Activated CD8-positive, alpha-beta memory T cell treated with anti-CD3 and anti-CD28 coated beads for 36 hours (primary cell): Measurements from ENCODE around the gene GOLT1A. TPM values are rescaled to one million over a fixed set of nuclear protein-coding genes. Genes with fewer than 3 reads are reported as not detected.

Experiments used
- CTCF ChIA-PET: fragments of 350-600 bp; sonication (Branson Sonifier 250); formaldehyde crosslinking; loops from one replicate; lab custom pipeline; 2021; ENCODE audit warnings: antibody characterized with exemption; lab: Charles Lee
- POLR2A ChIA-PET: fragments of 350-600 bp; sonication (Branson Sonifier 250); formaldehyde crosslinking; loops from one replicate; lab custom pipeline; 2021; ENCODE audit warnings: antibody characterized with exemption; lab: Charles Lee
- total RNA-seq, 2 experiments: library from RNA; stranded (reverse); gene quantifications; one replicate each; pipeline ENCODE4 v1.2.3, GENCODE V29; 2021

GOLT1A gene
- total RNA-seq, 2 experiments from 2014 or later = not detected

DNA sequence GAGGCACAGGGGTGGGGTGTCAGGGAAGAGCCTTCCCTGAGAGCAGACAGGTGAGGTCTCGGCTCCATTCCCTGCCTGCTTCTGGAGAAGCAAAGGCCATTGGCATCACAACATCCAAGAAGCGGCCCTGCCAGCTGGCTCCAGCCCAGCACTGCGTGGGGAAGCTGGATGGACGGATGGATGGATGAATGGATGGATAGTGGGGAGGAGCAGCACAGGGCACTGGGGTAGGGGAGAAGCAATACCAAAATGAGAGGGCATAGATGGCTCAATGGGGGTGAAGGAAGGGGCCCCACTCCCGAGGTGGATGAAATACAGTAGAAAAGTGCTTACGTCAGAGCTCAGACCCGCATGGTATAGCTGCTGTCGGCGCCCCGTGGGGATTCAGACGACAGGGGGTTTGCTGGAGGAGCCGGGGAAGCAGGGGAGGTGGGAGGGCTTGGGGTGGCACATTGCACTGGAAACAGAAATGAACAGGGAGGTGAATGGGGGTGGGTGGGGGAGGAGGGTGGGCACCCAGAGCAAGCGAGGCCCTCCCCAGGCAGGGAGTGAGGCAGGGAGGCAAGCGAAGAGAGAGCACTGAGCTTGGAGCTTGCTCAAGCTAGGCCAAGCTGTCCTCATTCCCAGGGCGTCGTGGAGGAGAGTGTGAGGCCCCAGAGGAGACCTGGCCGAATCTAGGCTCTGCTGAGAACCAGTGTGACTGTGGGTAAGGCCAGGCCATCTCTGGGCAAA, 9.5 kb upstream of the GOLT1A start:
- CTCF ChIA-PET = no interaction called here
- POLR2A ChIA-PET = no interaction called here

DNA sequence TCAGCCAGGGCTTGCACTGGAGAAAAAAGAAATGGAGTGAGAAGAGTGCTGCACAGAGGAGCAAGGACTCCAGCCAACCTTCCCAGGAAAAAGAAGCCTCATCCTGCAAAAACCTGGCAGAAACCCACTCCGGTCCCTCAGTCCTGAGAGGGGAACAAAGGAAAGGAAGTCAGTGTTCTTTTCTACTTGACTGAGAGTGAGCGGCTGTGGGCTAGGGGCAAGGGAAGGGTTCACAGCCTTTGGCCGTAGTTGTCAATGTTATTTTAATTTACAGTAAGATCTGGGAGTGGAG, 8.9 kb upstream of the GOLT1A start:
- CTCF ChIA-PET = no interaction called here
- POLR2A ChIA-PET = no interaction called here

DNA sequence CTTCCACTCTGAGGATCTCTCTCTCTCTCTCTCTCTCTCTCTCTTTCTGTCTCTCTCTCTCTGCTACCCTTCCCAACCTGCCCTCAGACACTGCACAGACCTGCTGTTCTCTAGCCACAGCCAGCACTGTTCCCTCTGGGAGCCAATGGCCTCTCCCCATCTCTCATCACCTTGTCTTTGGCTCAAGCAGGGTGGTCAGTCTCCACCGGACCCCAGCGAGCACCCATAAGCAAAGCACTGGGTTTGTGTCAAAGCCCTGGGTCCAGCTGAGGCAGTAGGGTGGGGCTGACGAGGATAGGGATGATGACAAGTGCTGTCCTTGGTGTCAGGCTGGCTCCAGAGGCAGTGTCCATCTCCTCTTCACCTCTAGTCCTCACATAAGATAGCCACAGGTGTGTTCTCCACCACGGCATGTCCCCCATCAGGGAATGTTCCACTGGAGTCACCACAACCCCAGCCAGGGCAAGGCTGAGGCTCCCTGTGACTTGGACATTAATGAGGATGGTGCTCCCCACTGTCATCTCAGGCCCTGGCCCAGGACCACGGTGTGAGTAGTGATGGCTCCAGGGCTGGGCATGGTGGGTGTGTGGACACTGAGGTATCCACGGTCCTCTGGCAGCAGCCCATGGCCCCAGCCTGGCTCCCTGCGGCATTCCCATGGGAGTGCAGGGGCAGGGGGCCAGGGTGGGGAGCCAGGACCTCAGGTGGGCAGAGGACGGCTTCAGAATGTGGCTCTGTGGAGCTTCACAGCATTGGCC, 8.4 kb upstream of the GOLT1A start:
- POLR2A ChIA-PET = no interaction called here
- CTCF ChIA-PET = no interaction called here

DNA sequence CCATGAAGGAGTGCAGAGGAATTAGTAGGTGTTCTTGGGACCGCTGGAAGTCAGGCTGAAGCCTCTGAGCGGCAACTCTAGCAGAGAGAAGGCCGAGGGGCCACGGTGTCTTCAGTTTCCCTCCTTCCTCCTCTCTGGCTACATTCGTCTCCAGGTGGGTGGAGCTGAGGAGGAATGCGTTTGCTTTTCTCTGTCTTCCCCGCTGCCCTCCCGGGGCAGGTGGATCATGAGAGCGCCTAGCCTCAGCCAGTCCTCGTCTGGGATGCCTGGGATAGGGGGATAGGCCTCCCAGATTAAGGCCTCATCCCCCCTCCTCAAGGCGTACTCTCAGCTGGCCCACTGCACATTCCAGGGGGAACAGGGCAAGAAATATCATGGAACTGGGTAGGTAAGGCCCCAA, 7.5 kb upstream of the GOLT1A start:
- ChIA-PET CTCF (no interaction called here), POLR2A (no interaction called here)

DNA sequence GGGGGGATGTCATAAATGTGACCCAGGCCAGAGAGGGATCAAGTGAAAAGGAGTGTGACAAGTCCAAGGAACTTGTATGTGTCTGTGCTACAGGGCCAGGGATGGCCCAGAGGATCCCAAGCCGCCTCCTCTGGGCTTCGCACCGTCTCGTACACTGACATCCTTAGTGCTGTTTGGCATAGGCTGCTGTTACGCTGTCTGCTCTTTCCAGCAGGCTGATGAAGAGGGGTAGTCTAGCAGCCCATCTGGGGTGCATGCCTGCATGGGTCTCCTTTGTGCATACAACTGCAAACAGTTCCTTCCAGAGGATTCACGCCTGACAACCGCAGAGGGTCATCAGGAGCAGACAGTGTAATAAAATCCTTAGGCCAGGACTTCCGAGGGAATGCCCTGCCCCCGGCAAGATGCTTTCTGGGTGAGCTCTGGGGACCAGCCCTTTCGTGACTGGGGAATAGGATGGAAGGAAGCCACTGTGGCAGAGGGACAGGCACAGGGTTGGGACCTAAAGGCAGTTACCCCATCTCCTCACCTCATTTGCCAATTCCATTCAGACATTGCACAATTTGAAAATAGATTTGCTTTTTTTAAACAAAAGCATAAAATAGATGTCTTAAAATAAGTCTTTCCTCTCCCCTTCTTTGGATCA, 6.3 kb upstream of the GOLT1A start:
- ChIA-PET POLR2A (no interaction called here), CTCF (no interaction called here)

DNA sequence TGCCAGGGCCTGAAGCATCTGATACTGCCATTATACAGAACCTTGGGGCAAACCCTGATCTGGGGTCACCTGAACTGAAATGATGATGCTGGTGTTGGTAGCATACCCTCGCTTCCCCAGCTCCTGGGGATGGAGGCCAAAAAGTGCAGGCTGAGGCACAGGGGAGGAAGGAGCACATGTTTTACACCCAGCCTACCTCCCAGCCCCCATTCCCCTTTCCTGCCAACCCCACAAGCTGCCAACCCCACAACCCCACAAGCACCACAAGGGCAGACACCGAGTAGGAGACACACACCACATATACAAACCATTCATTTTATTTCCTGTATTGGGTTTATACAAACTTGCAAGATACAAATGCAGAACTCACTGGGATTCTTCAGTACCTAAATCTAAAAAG, 4.8 kb upstream of the GOLT1A start:
- ChIA-PET CTCF (no interaction called here), POLR2A (no interaction called here)

DNA sequence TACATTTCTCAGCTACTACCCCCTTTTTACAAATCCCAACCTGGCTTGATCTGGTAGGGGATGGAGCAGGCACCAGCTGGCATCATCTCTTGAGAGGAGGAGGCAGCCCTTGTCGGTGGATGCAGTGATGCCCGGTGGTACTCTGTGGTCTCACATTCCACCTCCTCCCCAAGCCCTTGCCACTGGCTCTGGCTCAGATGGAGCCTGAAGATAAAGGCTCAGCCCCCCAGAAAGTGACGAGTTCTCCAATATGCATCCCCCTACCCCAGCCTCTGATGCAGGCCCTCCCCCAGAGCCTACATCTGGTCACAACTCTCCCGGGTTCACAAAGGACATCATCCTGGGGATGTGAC, 3.8 kb upstream of the GOLT1A start:
- POLR2A ChIA-PET = no interaction called here
- CTCF ChIA-PET = no interaction called here

DNA sequence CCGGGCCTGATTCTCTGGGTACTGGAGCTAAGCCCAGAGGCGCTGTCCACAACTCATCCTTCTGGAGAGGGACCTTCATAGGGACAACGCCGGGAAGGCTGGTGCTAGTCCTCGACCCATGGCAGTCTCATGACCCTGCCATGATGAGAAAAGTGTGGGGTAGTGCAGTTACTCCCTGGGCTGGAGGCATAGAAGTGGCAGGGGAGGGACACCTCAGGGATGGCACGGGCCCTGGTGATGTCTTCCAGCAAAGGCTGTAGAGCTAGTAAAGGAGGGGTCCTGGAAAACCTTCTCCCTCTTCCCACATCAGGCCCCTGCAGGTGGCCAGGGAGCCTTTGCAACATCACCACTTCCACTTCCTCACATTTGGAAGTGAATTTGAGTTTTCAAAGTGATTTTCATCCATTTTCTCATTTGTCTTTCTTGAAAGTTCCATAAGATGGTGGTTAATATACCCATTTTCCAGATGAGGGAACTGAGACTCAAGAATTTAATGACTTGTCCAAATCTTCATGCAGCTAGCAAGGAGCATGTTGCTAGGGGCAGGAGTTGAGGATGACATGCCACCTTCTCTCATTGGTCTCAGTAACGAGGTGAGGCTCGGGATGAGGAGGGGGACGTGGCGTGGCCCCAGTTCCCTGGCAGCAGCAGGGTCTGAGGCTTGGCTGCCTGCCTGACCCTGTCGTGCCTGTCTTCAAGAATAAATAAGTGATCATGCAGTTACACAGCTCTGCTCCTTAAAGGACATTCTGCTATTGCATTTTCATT, 3.3 kb upstream of the GOLT1A start:
- ChIA-PET POLR2A (no interaction called here), CTCF (no interaction called here)

DNA sequence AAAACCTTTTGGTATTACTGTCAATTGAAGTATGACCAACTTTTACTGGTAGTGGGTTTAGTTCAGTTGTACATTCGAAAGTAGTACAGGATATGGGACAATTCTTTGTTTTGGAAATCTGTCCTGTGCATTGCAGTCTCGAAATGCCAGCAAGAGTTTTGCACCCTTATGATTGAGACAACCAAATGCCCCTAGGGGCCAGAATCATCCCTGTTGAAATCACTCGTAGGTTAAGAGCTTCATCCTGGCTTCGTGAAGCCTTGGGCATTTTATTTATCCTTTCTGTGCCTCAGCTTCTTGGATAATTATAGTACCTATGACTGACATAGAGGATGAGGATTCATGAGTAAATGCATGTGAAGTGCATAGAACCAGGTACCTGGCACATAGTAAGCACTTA, 2.4 kb upstream of the GOLT1A start:
- ChIA-PET CTCF (no interaction called here), POLR2A (no interaction called here)

DNA sequence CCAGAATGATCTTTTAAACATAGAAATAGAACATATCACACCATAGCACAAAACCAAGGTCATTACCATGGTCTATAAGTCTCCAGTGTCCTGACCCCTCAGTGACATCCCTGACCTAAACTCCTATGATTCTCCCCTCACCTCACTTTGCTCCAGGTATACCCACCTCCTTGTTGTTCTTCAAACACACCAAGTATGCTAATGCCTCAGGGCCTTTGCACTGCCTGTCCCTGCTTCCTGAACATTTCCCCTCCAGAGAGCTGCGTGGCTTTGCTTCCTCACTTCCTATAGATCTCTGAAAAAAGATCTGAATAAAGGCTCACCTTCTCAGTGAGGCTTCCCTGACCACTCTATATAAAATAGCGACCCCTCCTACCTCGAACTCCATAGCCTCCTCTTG, 1.1 kb downstream of the GOLT1A start:
- ChIA-PET CTCF (no interaction called here), POLR2A (no interaction called here)

DNA sequence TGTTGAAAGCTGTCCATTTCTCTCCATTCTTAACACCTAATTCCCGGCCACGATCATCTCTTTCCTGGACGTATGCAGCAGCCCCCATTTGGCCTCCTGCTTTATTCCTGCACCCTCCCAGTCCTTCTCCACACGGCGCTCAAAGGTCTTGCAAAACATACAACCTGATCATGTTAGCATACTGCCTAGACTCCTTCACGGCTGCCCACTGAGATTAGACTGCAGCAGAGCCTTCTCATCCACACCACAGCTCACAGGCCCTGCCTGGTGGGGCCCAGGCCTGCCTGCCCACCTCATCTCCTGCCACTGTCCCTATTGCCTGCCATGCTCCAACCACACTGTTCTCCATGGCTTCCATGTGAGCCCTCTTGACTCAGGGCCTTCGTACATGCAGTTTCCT, 2.7 kb downstream of the GOLT1A start:
- POLR2A ChIA-PET = interaction anchor here (0.8 kb wide), 1 partner anchor 412 kb away, joined by 3 read pairs; no protein-coding TSS in a partner anchor
- CTCF ChIA-PET = no interaction called here

DNA sequence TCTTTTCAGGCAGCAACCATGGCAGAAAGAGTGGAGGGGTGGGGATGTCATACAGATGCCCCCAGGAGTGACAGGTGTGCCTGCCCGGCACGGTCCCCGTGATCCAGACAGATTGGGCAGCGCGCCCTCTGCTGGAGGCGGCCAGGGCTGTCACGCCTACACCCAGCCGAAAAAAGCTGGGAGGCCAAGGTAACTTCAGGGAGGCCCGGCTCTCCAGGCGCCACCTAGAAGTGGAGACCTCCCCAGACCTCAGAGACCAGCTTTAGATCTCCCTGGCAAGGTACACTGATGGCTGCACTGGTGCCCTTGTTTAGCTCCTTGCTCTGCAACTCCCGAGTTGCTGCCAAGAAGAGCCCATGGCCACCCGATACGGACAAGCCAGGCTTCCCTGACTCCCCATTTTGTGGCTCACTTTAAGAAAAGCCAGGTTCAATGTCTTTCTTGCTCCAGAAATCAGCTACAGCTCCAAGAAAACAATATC, 6.6 kb downstream of the GOLT1A start:
- POLR2A ChIA-PET = no interaction called here

DNA sequence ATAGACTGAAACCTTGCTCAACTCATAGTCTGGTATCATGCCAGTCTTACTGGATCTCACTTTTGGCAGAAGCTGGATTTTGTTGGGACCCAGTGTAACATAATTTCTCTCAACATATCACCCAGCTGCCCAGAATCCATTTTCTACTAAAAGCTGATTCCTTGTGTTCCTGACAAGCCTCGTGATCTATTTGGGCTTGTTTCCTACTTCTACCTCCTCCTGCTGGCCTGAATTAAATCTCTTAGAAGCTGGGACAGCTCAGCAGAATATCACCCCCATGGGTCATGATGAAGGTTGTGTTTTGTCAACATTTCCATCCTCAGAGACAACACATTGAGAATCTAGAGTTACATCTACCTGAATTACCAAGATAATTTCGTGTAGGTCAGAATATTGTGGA, 7.7 kb downstream of the GOLT1A start:
- POLR2A ChIA-PET = no interaction called here

More for the DNA sequence above, 6.6 kb downstream of the GOLT1A start:
- CTCF ChIA-PET = interaction anchor here (0.6 to 1.9 kb wide), 11 partner anchors 9 to 288 kb away, joined by 3 to 13 read pairs (median 5); partner anchors contain the start of gene REN

DNA sequence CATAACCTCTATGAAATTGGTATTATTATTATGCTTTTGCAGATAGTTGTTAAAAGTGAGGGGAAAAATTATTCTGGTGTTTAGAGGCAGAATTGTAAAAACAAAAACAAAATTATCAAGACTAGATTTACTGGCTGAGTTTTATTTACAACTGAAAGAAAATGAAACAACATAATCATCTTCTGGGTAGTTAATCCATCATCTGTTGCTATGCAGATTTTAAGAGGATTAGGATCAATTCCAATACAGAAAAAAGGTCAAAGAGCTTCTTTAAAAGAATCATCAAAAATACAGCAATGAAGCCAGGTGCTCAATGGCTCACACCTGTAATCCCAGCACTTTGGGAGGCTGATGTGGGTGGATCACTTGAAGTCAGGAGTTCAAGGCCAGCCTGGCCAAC, 8.3 kb downstream of the GOLT1A start:
- ChIA-PET POLR2A (no interaction called here), CTCF (interaction anchor here (0.8 to 1.9 kb wide), 3 partner anchors 13 to 55 kb away, joined by 7 read pairs; no protein-coding TSS in a partner anchor)

More for the DNA sequence above, 7.7 kb downstream of the GOLT1A start:
- CTCF ChIA-PET = interaction anchor here (0.6 to 1.9 kb wide), 6 partner anchors 14 to 375 kb away, joined by 3 to 13 read pairs (median 7); partner anchors contain the start of gene REN

DNA sequence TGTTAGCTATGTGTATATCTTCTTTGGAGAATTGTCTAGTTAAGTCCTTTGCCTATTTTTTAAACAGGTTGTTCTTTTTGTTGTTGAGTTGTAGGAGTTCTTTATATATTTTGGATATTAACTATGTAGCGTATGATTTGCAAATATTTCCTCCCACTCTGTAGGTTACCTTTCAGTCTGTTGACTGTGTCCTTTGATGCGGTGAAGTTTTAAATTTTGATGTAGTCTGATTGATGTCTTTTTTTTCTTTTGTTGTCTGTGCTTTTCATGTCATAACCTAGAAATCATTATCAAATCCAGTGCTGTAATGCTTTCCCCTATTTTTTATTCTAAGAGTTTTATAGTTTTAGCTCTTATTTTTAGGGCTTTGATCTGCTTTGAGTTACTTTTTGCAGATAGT, 8.8 kb downstream of the GOLT1A start:
- ChIA-PET CTCF (interaction anchor here (0.6 to 1.5 kb wide), 2 partner anchors 42 to 867 kb away, joined by 5 to 7 read pairs; no protein-coding TSS in a partner anchor), POLR2A (no interaction called here)

DNA sequence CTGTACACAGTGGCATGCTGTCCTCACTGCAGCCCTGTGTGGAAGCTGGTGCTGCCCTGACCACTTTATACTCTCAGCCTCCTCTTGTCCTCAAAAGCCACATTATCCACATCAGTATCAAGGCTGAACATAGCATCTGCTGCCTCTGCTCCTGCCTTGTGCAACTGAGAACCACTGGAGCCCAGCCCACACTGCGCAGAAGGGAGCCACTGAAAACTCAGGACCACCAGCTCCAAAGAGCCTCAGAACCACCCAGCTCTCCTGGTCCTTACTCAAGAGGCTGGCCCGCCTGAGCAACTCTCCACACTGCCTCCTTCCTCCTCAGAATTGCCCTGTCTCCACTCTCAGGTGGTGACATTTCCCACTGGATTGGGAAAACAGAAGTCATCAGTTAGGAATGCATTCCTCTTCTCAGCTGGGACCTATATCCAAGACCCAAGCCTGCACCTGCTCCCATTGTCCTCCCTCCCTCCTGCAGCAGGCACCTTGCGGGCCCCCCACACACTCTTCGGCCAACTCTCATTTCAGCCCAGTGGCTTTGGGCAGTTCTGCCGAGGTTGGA, 10.5 kb downstream of the GOLT1A start:
- ChIA-PET CTCF (interaction anchor here (0.7 kb wide), 1 partner anchor 27 kb away, joined by 4 read pairs; no protein-coding TSS in a partner anchor), POLR2A (no interaction called here)

DNA sequence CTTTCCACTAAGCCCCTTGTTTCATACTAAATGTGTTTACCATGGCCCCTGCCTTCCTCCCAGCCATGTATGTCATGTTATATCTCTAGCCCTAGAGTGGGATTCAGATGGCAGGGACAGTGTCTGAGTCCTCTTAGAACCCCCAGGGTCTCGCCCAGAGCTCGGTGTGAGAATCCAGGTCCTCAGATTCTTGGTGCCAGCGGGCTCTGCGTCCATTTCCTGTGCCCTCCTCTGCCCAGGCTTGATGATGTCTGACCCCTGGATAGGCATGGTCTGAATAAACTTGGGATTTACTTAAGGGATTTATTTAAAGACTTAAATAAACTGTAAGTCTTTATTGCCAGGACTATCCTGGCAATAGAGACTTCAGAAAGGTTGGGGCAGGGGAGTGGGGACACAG, 11.3 kb downstream of the GOLT1A start:
- ChIA-PET POLR2A (no interaction called here), CTCF (no interaction called here)

DNA sequence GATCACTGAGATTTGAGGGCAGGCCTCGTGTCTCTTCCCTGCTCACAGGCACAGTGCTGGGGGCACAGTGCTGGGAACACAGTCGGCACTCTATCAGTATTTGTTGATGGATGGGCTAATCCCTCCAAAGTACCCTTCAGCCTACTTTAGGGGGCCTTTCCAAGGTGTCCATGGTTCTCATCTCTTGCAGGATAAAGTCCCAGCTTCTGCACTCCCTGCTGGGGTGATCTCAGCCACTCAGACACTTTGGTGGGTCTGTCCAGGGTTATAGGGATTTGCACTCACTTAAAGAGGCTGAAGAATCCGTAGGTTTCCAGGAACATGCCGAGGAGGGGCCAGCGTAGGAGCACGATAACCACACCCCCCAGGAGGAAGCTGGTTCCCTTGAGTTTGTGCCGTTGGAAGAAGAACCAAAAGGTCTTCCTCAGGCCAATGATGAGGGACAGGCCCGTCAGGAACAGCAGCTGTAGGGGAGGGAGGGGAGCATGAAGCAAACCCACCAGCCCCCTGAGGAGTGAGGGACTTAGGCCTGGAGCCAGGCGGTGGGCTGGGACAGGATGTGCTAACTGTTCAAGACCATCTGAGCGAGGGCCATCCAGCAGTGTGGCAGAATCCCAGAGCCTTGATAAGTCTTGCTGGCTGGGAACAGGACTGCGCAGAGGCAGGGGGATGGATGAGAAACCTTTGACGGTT, 12.3 kb downstream of the GOLT1A start:
- CTCF ChIA-PET = no interaction called here
- POLR2A ChIA-PET = no interaction called here

DNA sequence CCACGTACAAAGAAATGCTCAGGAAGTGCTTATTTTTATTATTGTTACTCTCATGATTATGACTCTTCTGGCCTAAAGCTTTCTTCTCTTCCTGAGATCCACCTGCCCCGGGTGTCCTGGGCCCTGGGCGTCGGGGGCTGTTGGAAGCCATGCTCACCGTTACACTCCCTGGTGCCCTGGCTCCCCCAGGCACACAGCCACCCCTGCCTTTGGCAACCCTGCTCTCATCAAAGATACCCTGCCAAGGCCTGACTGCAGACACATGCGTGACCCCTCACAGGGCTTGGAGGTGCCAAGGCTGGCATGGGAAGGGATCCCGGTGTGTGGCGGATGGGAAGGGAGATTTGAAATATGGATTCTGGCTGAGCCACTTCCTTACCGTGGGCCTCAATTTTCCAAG, 14.2 kb downstream of the GOLT1A start:
- CTCF ChIA-PET = interaction anchor here (1.5 kb wide), 1 partner anchor 164 kb away, joined by 4 read pairs; no protein-coding TSS in a partner anchor
- POLR2A ChIA-PET = no interaction called here
